Measurements from ENCODE around the gene COL5A2. TPM values are rescaled to one million over a fixed set of nuclear protein-coding genes. Genes with fewer than 3 reads are reported as not detected.

COL5A2 gene
- total and polyA plus RNA-seq, 8 donors: 122 to 324 (median 210) TPM

DNA sequence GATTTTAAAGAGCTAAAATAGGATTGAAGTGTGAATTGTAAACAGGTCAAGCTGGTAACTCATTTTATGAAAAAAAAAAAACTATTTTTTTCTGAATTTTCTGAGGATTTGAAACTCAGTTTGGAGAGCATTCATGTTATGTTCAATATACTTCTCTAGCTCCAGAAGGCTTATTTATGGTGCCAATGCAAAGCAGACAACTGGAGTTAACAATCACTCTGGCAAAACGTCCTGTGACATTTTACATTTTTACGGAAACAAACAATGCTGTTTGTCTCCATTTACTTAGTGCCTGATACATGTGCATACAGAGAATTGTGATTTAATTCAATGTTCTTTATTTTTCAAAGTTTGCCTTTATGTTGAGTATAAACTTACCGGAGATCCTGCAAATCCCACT lies 96.0 kb downstream of the COL5A2 start:
- ATAC-seq (no peak), DNase-seq (no peak)
- Histone ChIP-seq H3K9me3 (no peaks in the 10 kb centered on the region), H3K27me3 (no peaks in the 10 kb centered on the region), H3K27ac (peak overlapping the region in 1 of 2 donors; percentile 17), H3K4me3 (no peak overlapping the region), H3K36me3 (no peaks in the 10 kb centered on the region), H3K4me1 (no peaks in the 10 kb centered on the region)
- intact Hi-C loops (cut with DNase I): no loop called here
- TF ChIP-seq, protein P1, sequence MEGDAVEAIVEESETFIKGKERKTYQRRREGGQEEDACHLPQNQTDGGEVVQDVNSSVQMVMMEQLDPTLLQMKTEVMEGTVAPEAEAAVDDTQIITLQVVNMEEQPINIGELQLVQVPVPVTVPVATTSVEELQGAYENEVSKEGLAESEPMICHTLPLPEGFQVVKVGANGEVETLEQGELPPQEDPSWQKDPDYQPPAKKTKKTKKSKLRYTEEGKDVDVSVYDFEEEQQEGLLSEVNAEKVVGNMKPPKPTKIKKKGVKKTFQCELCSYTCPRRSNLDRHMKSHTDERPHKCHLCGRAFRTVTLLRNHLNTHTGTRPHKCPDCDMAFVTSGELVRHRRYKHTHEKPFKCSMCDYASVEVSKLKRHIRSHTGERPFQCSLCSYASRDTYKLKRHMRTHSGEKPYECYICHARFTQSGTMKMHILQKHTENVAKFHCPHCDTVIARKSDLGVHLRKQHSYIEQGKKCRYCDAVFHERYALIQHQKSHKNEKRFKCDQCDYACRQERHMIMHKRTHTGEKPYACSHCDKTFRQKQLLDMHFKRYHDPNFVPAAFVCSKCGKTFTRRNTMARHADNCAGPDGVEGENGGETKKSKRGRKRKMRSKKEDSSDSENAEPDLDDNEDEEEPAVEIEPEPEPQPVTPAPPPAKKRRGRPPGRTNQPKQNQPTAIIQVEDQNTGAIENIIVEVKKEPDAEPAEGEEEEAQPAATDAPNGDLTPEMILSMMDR (IDR thresholded peaks at IDR 0.05): no peak

DNA sequence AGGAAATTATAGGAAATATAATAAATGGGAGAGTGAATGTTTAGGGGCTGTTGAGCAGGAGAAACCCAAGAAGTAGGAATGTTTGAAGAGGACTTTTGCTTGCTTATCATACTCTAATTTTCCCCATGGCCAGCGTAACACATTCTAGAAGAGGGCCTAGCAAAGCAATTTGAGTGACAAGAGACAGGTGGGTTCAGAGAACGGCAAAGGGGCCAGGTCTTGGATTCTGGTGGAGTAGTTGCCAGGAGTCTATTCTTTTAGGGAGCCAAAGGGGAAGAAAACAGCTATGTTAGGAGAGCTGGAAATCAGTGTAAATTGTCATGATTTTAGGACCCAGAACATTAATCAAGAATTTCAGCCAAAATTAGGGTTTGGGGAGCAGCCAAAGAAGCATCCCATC lies 96.5 kb downstream of the COL5A2 start:
- DNase-seq: no peak
- Histone ChIP-seq H3K27me3 (no peaks in the 10 kb centered on the region), H3K36me3 (no peaks in the 10 kb centered on the region), H3K4me3 (no peak overlapping the region), H3K27ac (peak overlapping the region in 1 of 2 donors; percentile 28), H3K9me3 (no peaks in the 10 kb centered on the region), H3K4me1 (no peaks in the 10 kb centered on the region)
- TF ChIP-seq, protein P1 (IDR thresholded peaks at IDR 0.05): no peak
- intact Hi-C loops (cut with DNase I): no loop called here
- ATAC-seq: no peak

DNA sequence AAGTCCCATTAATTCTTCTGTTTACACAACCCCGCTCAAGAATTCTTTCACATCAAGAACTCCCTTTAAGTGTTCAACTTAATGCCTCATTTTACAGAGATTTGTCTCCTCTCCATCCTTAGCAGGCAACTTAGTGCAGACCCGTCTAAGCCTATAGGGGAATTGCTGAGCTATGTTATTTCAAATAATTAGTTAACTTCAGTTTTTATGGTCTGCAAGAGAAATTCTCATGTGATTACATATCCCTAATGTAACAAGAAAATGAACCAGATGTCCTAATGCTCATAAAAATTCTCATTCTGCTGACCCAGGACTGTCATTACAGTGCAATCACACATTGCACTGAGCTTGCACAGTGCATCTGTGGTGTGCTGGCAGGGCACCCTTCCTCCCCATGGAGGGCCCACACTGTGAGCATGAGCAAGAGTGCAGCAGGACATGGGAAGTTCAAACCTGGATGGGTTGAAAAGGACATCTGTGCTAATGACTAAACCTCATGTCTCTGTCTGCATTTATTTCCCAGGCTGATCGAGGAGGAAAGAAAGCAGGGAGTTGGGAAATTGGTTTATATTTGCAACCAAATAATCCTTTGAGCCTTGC lies 97.1 kb downstream of the COL5A2 start:
- TF ChIP-seq, protein P1 (IDR thresholded peaks at IDR 0.05): no peak
- Histone ChIP-seq H3K27ac (peak overlapping the region in 1 of 2 donors; percentile 28), H3K36me3 (no peaks in the 10 kb centered on the region), H3K9me3 (no peaks in the 10 kb centered on the region), H3K4me3 (no peak overlapping the region), H3K4me1 (no peaks in the 10 kb centered on the region), H3K27me3 (no peaks in the 10 kb centered on the region)
- ATAC-seq: peak; percentile 76
- intact Hi-C loops (cut with DNase I): no loop called here
- DNase-seq: peak in 3 of 4 donors; percentile 30 to 93 (median 89)

DNA sequence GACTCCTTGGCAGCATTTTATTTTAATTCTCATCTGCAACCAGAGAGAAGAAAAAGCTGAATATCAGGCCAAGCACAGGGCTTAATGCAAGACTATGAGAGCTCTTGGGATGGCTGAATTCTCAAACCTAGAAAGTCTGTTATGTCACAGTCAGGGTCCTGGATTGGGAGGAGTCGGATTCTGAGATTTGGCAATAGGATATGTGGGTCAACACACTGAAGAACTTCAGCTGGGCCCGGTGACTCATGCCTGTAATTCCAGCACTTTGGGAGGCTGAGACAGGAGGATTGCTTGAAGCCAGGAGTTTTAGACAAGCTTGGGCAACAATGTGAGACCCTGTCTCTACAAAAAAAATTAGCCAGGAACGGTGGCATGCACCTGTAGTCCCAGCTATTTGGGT lies 103.0 kb downstream of the COL5A2 start:
- ATAC-seq (peak; percentile 30), DNase-seq (no peak)
- no peaks in the 10 kb centered on the region for H3K9me3 ChIP-seq
- no peaks in the 10 kb centered on the region for H3K36me3 ChIP-seq
- no peaks in the 10 kb centered on the region for H3K27me3 ChIP-seq
- H3K4me1 ChIP-seq: no peaks in the 10 kb centered on the region
- TF ChIP-seq, protein P1 (IDR thresholded peaks at IDR 0.05): no peak
- intact Hi-C loops (cut with DNase I): no loop called here
- H3K27ac ChIP-seq: no peak overlapping the region
- H3K4me3 ChIP-seq: no peak overlapping the region

DNA sequence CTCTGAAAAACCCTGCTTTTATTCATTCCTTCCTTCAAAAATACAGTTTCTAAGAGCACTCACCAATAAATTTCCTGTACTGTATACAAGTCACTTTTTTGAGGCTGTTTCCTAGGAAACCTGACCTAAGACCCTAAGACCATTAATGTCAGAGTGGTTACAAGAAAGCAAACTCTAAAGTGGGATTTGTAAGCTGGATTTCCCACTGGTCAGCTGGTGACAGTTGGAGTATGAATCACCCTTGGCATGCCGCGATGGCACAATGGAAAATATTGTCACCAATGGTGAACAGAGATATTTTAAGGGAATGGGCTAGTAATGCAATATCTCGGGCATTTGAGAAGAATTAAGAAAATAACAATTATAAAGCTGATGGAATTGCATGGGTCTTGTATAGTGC lies 103.4 kb downstream of the COL5A2 start:
- intact Hi-C loops (cut with DNase I): no loop called here
- H3K27ac ChIP-seq: no peak overlapping the region
- TF ChIP-seq, protein P1 (IDR thresholded peaks at IDR 0.05): no peak

More for the DNA sequence above, 103.4 kb downstream of the COL5A2 start:
- Histone ChIP-seq H3K27me3 (no peaks in the 10 kb centered on the region), H3K36me3 (no peaks in the 10 kb centered on the region), H3K4me1 (no peaks in the 10 kb centered on the region), H3K4me3 (no peak overlapping the region), H3K9me3 (no peaks in the 10 kb centered on the region)
- ATAC-seq (no peak), DNase-seq (no peak)

Data from left lung (tissue), 10 donors.